Thoracic aorta (tissue), 2 donors: ENCODE data around the gene HMCN2. TPM values are rescaled to one million over a fixed set of nuclear protein-coding genes. Genes with fewer than 3 reads are reported as not detected.
"Not testable (repeated sequence)": the region's sequence is repeated elsewhere in the genome, so short reads cannot be mapped to it uniquely, and the experiment has no call there.

Experiments
- ATAC-seq: fragments of 150-250 bp; one replicate; pipeline ENCODE4 v1.8.0; 2017; ENCODE audit warnings: low read depth; ENCODE audit not compliant: insufficient number of reproducible peaks, low FRiP score
- DNase-seq: peaks from one replicate; pipeline ENCODE4 v3.0.0-alpha.2; 2020; ENCODE audit warnings: low spot score
- H3K27ac ChIP-seq, 2 donors: fragments of 200-600 bp; sonication (generic); 1 replicate in 1 of 2; 2 replicates in 1 of 2; pipeline ENCODE4 v1.5.1; 2016; ENCODE audit warnings: mild to moderate bottlenecking in 2 of 2, moderate library complexity in 2 of 2
- H3K27me3 ChIP-seq: fragments of 200-600 bp; sonication (generic); replicated peaks from 2 replicates; pipeline ENCODE4 v1.6.0; 2016; ENCODE audit warnings: mild to moderate bottlenecking; ENCODE audit not compliant: insufficient read depth
- H3K36me3 ChIP-seq: fragments of 200-600 bp; sonication (generic); one replicate; pipeline ENCODE4 v1.5.1; 2016
- H3K4me1 ChIP-seq, 2 donors: fragments of 200-600 bp; sonication (generic); 1 replicate in 1 of 2; 2 replicates in 1 of 2; pipeline versions ENCODE4 v1.5.1 to v1.6.0; 2016; ENCODE audit warnings: low read depth in 2 of 2, mild to moderate bottlenecking in 1 of 2; ENCODE audit not compliant: control insufficient read depth in 1 of 2
- H3K4me3 ChIP-seq: fragments of 200-600 bp; sonication (generic); 2 replicates; pipeline ENCODE4 v1.5.1; 2016; ENCODE audit warnings: mild to moderate bottlenecking
- H3K9me3 ChIP-seq: fragments of 200-600 bp; sonication (generic); 2 replicates; pipeline ENCODE4 v1.5.1; 2016
- total RNA-seq, 2 donors: library from RNA; depleted of rRNA; stranded (reverse); fragments of >200 nt; gene quantifications; one replicate each; pipeline versions ENCODE4 v1.1.0 to v1.2.3, GENCODE V29; 2016
- TF ChIP-seq, protein P1 (sequence below): fragments of 200-600 bp; sonication (generic); IDR thresholded peaks from one replicate; pipeline ENCODE4 v1.5.1; 2019; ENCODE audit warnings: antibody characterized with exemption

HMCN2 gene
- total RNA-seq, 2 donors from 2014 or later = 2.4 to 6.3 TPM

DNA sequence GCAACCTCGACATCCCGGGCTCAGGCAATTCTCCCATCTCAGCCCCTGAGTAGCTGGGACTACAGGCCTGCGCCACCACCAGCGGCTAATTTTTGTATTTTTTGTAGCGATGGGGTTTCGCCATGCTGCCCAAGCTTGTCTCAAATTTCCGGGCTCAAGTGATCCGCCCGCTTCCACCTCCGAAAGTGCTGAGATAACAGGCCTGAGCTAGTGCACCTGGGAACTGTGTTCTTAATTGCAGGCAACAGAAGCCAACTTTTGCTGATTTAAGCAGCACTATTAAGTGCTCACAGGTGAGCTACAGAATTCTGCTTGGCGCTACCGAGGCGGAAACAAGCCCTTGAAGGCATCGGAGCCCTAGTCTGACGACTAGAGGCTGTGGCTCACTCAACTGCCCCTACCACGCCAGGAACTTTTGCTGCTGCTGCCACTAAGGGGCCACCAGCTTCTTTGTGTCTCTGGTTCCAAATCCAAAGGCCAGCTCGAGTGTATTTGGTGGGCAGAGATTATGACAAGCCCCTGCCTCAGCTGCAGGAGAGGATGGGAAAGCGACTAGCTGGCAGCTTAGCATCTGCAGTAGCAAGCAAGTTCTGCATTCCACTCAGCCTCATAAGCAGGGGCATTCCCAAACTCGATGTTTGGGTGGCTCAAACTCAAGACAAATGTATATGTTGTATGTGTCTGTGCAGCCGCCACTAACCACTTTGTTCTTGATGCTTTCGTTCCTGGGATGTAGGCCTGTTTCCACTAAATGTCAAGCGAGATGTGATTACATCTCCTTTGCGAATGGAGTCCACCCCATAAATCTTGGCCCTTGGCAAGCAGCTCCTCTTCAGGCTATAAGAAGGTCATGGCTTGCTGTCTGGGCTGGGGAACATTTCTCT is 10.6 kb upstream of the HMCN2 start:
- DNase-seq (no peak), ATAC-seq (no peak)
- H3K27ac ChIP-seq = no peak overlapping the region
- H3K4me3 ChIP-seq = no peak overlapping the region
- no peaks in the 10 kb centered on the region for H3K27me3 ChIP-seq
- H3K36me3 ChIP-seq = no peaks in the 10 kb centered on the region
- TF ChIP-seq, protein P1, sequence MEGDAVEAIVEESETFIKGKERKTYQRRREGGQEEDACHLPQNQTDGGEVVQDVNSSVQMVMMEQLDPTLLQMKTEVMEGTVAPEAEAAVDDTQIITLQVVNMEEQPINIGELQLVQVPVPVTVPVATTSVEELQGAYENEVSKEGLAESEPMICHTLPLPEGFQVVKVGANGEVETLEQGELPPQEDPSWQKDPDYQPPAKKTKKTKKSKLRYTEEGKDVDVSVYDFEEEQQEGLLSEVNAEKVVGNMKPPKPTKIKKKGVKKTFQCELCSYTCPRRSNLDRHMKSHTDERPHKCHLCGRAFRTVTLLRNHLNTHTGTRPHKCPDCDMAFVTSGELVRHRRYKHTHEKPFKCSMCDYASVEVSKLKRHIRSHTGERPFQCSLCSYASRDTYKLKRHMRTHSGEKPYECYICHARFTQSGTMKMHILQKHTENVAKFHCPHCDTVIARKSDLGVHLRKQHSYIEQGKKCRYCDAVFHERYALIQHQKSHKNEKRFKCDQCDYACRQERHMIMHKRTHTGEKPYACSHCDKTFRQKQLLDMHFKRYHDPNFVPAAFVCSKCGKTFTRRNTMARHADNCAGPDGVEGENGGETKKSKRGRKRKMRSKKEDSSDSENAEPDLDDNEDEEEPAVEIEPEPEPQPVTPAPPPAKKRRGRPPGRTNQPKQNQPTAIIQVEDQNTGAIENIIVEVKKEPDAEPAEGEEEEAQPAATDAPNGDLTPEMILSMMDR = no peak
- no peaks in the 10 kb centered on the region for H3K9me3 ChIP-seq
- H3K4me1 ChIP-seq = peaks cover 0 to 4% of the 10 kb centered on the region in 2 donors

DNA sequence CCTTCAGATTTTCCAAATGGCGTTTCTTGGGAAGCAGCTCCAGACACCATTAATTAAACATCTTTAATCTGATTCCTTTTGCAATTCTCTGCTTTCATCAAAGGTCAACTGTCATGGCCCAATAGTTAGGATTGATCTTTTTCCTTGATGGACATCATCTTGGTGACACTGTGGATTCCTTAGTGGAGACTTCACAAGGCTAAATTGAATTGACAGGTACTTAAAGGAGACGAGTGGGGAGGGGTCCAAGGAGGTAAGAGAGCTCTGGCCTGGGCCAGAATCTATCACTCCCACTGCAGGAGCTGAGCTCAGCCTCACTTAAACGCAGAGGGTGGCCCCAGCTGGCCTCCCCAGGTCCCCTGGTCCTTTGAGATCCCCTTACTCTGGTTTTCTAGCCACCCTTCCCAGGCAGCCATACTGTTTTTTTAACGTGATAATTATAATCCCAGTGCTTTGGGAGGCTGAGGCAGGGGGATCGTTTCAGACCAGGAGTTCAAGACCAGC is 9.9 kb upstream of the HMCN2 start:
- Histone ChIP-seq H3K9me3 (no peaks in the 10 kb centered on the region), H3K27me3 (no peaks in the 10 kb centered on the region), H3K27ac (no peak overlapping the region), H3K36me3 (no peaks in the 10 kb centered on the region), H3K4me3 (no peak overlapping the region), H3K4me1 (peaks cover 0 to 4% of the 10 kb centered on the region in 2 donors)
- TF ChIP-seq, protein P1 = no peak
- ATAC-seq = no peak
- no peak for DNase-seq

DNA sequence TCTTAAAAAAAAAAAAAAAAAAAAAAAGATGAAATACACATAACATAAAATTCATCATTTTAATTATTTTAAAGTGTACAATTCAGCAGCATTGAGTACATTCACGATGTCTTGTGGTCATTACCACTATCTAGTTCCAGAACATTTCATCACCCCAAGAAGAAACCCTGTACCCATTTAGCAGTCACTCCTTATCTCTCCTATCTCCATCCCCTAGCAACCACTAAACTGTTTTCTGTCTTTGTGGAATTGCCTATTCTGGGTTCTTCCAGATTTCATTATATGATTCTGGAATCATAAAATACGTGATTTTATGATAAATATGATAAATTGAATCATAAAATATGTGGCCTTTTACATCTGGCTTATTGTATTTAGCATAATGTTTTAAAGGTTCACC is 8.9 kb upstream of the HMCN2 start:
- ATAC-seq = no peak
- H3K4me1 ChIP-seq = peaks cover 0 to 4% of the 10 kb centered on the region in 2 donors
- H3K27me3 ChIP-seq = no peaks in the 10 kb centered on the region
- no peak overlapping the region for H3K27ac ChIP-seq
- TF ChIP-seq, protein P1 = no peak
- H3K4me3 ChIP-seq = no peak overlapping the region
- no peaks in the 10 kb centered on the region for H3K9me3 ChIP-seq
- H3K36me3 ChIP-seq = no peaks in the 10 kb centered on the region
- no peak for DNase-seq

DNA sequence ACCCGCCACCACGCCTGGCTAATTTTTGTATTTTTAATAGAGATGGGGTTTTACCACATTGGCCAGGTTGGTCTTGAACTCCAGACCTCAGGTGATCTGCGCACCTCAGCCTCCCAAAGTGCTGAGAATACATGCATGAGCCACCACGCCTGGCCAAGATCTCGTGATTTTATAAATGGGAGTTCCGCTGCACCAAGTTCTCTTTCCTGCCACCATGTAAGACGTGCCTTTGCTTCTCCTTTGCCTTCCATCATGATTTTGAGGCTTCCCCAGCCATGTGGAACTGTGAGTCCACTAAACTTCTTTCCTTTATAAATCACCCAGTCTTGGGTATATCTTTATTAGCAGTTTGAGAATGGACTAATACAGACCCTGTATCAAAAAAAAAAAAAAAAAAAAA is 7.4 kb upstream of the HMCN2 start:
- not testable (repeated sequence) for H3K9me3 ChIP-seq, DNase-seq, H3K27ac ChIP-seq, H3K4me3 ChIP-seq, ATAC-seq, H3K27me3 ChIP-seq, H3K4me1 ChIP-seq, H3K36me3 ChIP-seq

DNA sequence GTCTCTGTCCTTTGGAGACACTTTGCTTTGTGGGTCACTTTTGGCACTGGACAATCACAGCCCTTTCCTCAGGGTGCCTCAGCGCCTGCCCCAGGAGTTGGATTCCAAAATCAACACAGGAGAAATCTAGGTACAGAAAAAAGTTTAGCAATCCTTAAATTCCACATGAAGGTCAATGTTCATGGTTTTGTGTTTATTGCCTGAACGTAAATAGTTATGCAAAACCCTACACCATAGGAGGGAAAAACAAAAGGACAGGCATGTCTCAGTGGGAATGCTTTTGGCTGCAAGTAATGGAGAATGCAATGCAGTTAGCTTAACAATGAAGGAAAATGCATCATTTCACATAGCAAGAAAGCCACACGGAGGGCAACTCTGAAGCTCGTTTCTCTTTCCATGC is 6.5 kb upstream of the HMCN2 start:
- Histone ChIP-seq H3K27me3 (no peaks in the 10 kb centered on the region), H3K4me3 (no peak overlapping the region), H3K36me3 (no peaks in the 10 kb centered on the region), H3K4me1 (no peaks in the 10 kb centered on the region), H3K27ac (no peak overlapping the region), H3K9me3 (no peaks in the 10 kb centered on the region)
- DNase-seq (no peak), ATAC-seq (no peak)
- TF ChIP-seq, protein P1 = no peak
